Liver (tissue), 9 donors: ENCODE data around the gene KCP. TPM values are rescaled to one million over a fixed set of nuclear protein-coding genes. Genes with fewer than 3 reads are reported as not detected.
"Not testable (repeated sequence)": the region's sequence is repeated elsewhere in the genome, so short reads cannot be mapped to it uniquely, and the experiment has no call there.

Experiments used
- DNase-seq: peaks from one replicate; pipeline ENCODE4 v3.0.0-alpha.2; 2017; ENCODE audit warnings: low spot score
- H3K27ac ChIP-seq, 2 donors: one replicate each; pipeline ENCODE4 v1.7.0; 2013; ENCODE audit warnings: inconsistent platforms in 2 of 2, low read length in 2 of 2, control low read depth in 1 of 2, low read depth in 1 of 2, mild to moderate bottlenecking in 1 of 2
- H3K27me3 ChIP-seq, 4 donors: one replicate each; pipeline versions ENCODE4 v1.6.1 to v1.7.0; 2013; ENCODE audit warnings: low read length in 3 of 4, inconsistent platforms in 1 of 4, mild to moderate bottlenecking in 1 of 4, moderate library complexity in 1 of 4; ENCODE audit not compliant: control insufficient read depth in 4 of 4, insufficient read depth in 4 of 4
- H3K36me3 ChIP-seq, 4 donors: one replicate each; pipeline versions ENCODE4 v1.6.1 to v1.7.0; 2013; ENCODE audit warnings: low read length in 3 of 4, mild to moderate bottlenecking in 3 of 4, low read depth in 1 of 4, moderate library complexity in 1 of 4; ENCODE audit not compliant: control insufficient read depth in 4 of 4, insufficient read depth in 3 of 4
- H3K4me1 ChIP-seq, 4 donors: one replicate each; pipeline versions ENCODE4 v1.6.1 to v1.7.0; 2013; ENCODE audit warnings: low read length in 3 of 4, mild to moderate bottlenecking in 3 of 4, moderate library complexity in 1 of 4; ENCODE audit not compliant: control insufficient read depth in 4 of 4, insufficient read depth in 4 of 4
- H3K4me3 ChIP-seq, 3 donors: one replicate each; pipeline versions ENCODE4 v1.6.1 to v1.7.0; 2013; ENCODE audit warnings: low read length in 3 of 3, control low read depth in 1 of 3, low read depth in 1 of 3, mild to moderate bottlenecking in 1 of 3
- H3K9ac ChIP-seq, 2 donors: one replicate each; pipeline ENCODE4 v1.7.0; 2013; ENCODE audit warnings: low read length in 2 of 2, mild to moderate bottlenecking in 2 of 2, moderate library complexity in 2 of 2, control low read depth in 1 of 2, low read depth in 1 of 2
- H3K9me3 ChIP-seq, 4 donors: one replicate each; pipeline versions ENCODE4 v1.6.1 to v1.7.0; 2013; ENCODE audit warnings: low read length in 3 of 4; ENCODE audit not compliant: control insufficient read depth in 4 of 4
- ATF3 ChIP-seq: IDR thresholded peaks from 2 replicates; pipeline ENCODE4 v1.6.1; 2016; ENCODE audit warnings: antibody characterized with exemption
- CTCF ChIP-seq: fragments of 150-350 bp; IDR thresholded peaks from 2 replicates; pipeline ENCODE4 v1.5.1; 2017; ENCODE audit warnings: improper control_type of control experiment, low read depth, low read length; ENCODE audit not compliant: missing input control
- EGR1 ChIP-seq, 2 donors: IDR thresholded peaks; 2 replicates each; pipeline ENCODE4 v1.6.1; 2016 to 2018; ENCODE audit warnings: antibody characterized with exemption in 2 of 2, low read depth in 2 of 2
- FOXA2 ChIP-seq: IDR thresholded peaks from 2 replicates; pipeline ENCODE4 v1.6.1; 2016; ENCODE audit warnings: antibody characterized with exemption
- GABPA ChIP-seq, 2 donors: IDR thresholded peaks in 1 of 2; conservative IDR thresholded peaks in 1 of 2; 2 replicates each; pipeline ENCODE4 v1.6.1; 2016; ENCODE audit warnings: antibody characterized with exemption in 2 of 2, mild to moderate bottlenecking in 1 of 2, moderate library complexity in 1 of 2
- HNF4A ChIP-seq, 2 donors: conservative IDR thresholded peaks; 2 replicates each; pipeline ENCODE4 v1.6.1; 2016; ENCODE audit warnings: antibody characterized with exemption in 2 of 2, mild to moderate bottlenecking in 2 of 2
- MAX ChIP-seq: IDR thresholded peaks from 2 replicates; pipeline ENCODE4 v1.6.1; 2016; ENCODE audit warnings: antibody characterized with exemption
- NR2F2 ChIP-seq: IDR thresholded peaks from 2 replicates; pipeline ENCODE4 v1.6.1; 2016; ENCODE audit warnings: antibody characterized with exemption
- RAD21 ChIP-seq, 2 donors: IDR thresholded peaks; 2 replicates each; pipeline ENCODE4 v1.6.1; 2016; ENCODE audit warnings: antibody characterized with exemption in 2 of 2, mild to moderate bottlenecking in 2 of 2
- REST ChIP-seq: IDR thresholded peaks from 2 replicates; pipeline ENCODE4 v1.6.1; 2016; ENCODE audit warnings: antibody characterized with exemption, mild to moderate bottlenecking
- YY1 ChIP-seq: IDR thresholded peaks from 2 replicates; pipeline ENCODE4 v1.6.1; 2016; ENCODE audit warnings: antibody characterized with exemption, mild to moderate bottlenecking
- ZBTB33 ChIP-seq: IDR thresholded peaks from 2 replicates; pipeline ENCODE4 v1.6.1; 2016; ENCODE audit warnings: antibody characterized with exemption
- WGBS: extraction: QIAGEN DNeasy Blood & Tissue Kit; methylation state at CpG from one replicate; pipeline ENCODE4 v1.1.7; 2013; 5-methylcytosine and 5-hydroxymethylcytosine counted together
- polyA plus RNA-seq, 2 donors: library from polyadenylated mRNA; stranded (reverse) in 1 of 2; unstranded in 1 of 2; fragments of 200-250 nt in 1 of 2; fragments of >200 nt in 1 of 2; fragmentation: Nextera tagmentation in 1 of 2; extraction: Ambion mirVana in 1 of 2; gene quantifications; one replicate each; pipeline versions ENCODE4 v1.2.1 to v1.2.3, GENCODE V29; 2013 to 2015
- total RNA-seq, 2 donors: library from RNA; depleted of rRNA; stranded (reverse); fragments of >200 nt; gene quantifications; one replicate each; pipeline ENCODE4 v1.2.3, GENCODE V29; 2014
- donor health status: healthy.
- donor health status: healthy.
- donor health status: healthy.
- donor health status: healthy.
- donor health status: healthy.

KCP gene
- total and polyA plus RNA-seq, 4 donors, result 0.02 to 0.08 (median 0.05) TPM; not detected in 1

- not testable (repeated sequence) for H3K9me3 ChIP-seq, H3K9ac ChIP-seq, DNase-seq, H3K4me1 ChIP-seq, H3K4me3 ChIP-seq, H3K27me3 ChIP-seq, H3K36me3 ChIP-seq, H3K27ac ChIP-seq
- WGBS, result 88% methylated on average over 2 of the region's 2 CpGs
These were observed 32.7 kb upstream of the KCP start for GRCh38 chr7:128943251-128943650.

GRCh38 chr7:128941946-128942526, 31.5 kb upstream of the KCP start:
- no peak for DNase-seq
- TF ChIP-seq GABPA (IDR thresholded peaks at IDR 0.05 in 1 of 2, conservative IDR thresholded peaks at IDR 0.05 in 1 of 2) (no peak), NR2F2 (no peak), ZBTB33 (no peak), YY1 (no peak), FOXA2 (no peak), ATF3 (no peak), RAD21 (IDR thresholded peaks at IDR 0.05) (no peak), MAX (no peak), EGR1 (IDR thresholded peaks at IDR 0.05; ENCODE audit: low read depth in 2 of 2) (no peak), CTCF (no peak)
- no peak overlapping the region for H3K4me3 ChIP-seq
- no peaks in the 10 kb centered on the region for H3K9me3 ChIP-seq
- H3K27ac ChIP-seq, result no peak overlapping the region
- no peak overlapping the region for H3K9ac ChIP-seq
- 79% methylated on average over 16 of the region's 16 CpGs for WGBS
- H3K27me3 ChIP-seq, result no peaks in the 10 kb centered on the region
- peaks cover 5 to 19% (median 8%) of the 10 kb centered on the region in 4 donors for H3K4me1 ChIP-seq
- peaks cover 0 to 1% (median 0%) of the 10 kb centered on the region in 4 donors for H3K36me3 ChIP-seq

GRCh38 chr7:128941323-128941890, 30.9 kb upstream of the KCP start:
- Histone ChIP-seq H3K4me3 (no peak overlapping the region), H3K9me3 (no peaks in the 10 kb centered on the region), H3K9ac (no peak overlapping the region), H3K27me3 (no peaks in the 10 kb centered on the region), H3K4me1 (peaks cover 5 to 25% (median 13%) of the 10 kb centered on the region in 4 donors), H3K27ac (no peak overlapping the region), H3K36me3 (peaks cover 0 to 1% (median 0%) of the 10 kb centered on the region in 4 donors)
- 93% methylated on average over 15 of the region's 15 CpGs for WGBS
- DNase-seq, result no peak
- TF ChIP-seq HNF4A (conservative IDR thresholded peaks at IDR 0.05) (no peak), REST (no peak), RAD21 (IDR thresholded peaks at IDR 0.05) (no peak)
